Measurements from ENCODE around the gene INAVA.
"Not testable (repeated sequence)": the region's sequence is repeated elsewhere in the genome, so short reads cannot be mapped to it uniquely, and the experiment has no call there.

DNA sequence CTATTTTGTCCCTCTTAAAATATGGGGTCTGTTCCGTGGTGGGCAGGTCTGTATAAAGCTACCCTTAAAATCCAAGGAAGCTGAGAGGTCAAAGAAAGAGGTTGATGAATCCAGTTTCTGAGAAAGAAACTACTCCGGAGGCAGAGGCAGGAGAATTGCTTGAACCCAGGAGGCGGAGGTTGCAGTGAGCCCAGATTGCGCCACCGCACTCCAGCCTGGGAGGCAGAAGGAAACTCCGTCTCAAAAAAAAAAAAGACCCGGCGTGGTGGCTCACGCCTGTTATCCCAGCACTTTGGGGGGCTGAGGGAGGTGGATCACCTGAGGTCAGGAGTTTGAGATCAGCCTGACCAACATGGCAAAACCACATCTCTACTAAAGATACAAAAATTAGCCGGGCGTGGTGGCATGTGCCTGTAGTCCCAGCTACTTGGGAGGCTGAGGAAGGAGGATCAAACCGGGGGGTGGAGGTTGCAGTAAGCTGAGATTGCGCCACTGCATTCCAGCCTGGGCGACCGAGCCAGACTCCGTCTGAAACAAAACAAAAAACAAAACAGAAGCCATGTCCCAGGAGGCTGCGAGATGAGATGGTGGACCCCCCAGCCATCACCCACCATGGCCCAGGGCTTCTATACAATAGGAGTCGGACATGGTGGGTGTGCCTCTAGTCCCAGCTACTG is 40.7 kb downstream of the INAVA start:
- not testable (repeated sequence) for TF ChIP-seq POLR2A (conservative IDR thresholded peaks at IDR 0.05); BRF1 (IDR thresholded peaks at IDR 0.05; ENCODE audit: borderline replicate concordance, extremely low read depth, insufficient read length); ZNF384 (IDR thresholded peaks at IDR 0.05; ENCODE audit: low read depth, low read length); RUNX1 (IDR thresholded peaks at IDR 0.05; ENCODE audit: low read depth); POLR2G (IDR thresholded peaks at IDR 0.05; ENCODE audit: low read depth, low read length)
- TF ChIP-seq, protein P1, sequence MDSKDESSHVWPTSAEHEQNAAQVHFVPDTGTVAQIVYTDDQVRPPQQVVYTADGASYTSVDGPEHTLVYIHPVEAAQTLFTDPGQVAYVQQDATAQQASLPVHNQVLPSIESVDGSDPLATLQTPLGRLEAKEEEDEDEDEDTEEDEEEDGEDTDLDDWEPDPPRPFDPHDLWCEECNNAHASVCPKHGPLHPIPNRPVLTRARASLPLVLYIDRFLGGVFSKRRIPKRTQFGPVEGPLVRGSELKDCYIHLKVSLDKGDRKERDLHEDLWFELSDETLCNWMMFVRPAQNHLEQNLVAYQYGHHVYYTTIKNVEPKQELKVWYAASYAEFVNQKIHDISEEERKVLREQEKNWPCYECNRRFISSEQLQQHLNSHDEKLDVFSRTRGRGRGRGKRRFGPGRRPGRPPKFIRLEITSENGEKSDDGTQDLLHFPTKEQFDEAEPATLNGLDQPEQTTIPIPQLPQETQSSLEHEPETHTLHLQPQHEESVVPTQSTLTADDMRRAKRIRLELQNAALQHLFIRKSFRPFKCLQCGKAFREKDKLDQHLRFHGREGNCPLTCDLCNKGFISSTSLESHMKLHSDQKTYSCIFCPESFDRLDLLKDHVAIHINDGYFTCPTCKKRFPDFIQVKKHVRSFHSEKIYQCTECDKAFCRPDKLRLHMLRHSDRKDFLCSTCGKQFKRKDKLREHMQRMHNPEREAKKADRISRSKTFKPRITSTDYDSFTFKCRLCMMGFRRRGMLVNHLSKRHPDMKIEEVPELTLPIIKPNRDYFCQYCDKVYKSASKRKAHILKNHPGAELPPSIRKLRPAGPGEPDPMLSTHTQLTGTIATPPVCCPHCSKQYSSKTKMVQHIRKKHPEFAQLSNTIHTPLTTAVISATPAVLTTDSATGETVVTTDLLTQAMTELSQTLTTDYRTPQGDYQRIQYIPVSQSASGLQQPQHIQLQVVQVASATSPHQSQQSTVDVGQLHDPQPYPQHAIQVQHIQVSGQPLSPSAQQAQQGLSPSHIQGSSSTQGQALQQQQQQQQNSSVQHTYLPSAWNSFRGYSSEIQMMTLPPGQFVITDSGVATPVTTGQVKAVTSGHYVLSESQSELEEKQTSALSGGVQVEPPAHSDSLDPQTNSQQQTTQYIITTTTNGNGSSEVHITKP (IDR thresholded peaks at IDR 0.05; ENCODE audit: partially characterized antibody), result not testable (repeated sequence)
- TF ChIP-seq, protein P2, sequence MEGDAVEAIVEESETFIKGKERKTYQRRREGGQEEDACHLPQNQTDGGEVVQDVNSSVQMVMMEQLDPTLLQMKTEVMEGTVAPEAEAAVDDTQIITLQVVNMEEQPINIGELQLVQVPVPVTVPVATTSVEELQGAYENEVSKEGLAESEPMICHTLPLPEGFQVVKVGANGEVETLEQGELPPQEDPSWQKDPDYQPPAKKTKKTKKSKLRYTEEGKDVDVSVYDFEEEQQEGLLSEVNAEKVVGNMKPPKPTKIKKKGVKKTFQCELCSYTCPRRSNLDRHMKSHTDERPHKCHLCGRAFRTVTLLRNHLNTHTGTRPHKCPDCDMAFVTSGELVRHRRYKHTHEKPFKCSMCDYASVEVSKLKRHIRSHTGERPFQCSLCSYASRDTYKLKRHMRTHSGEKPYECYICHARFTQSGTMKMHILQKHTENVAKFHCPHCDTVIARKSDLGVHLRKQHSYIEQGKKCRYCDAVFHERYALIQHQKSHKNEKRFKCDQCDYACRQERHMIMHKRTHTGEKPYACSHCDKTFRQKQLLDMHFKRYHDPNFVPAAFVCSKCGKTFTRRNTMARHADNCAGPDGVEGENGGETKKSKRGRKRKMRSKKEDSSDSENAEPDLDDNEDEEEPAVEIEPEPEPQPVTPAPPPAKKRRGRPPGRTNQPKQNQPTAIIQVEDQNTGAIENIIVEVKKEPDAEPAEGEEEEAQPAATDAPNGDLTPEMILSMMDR (IDR thresholded peaks at IDR 0.05 in 2 of 3, conservative IDR thresholded peaks at IDR 0.05 in 1 of 3; ENCODE audit: insufficient read depth in 2 of 3, low read depth in 1 of 3, low read length in 3 of 3), result not testable (repeated sequence)
